HEK293T (cell line): ENCODE results near the gene ATP6V1G2.
"Not testable (repeated sequence)": the region's sequence is repeated elsewhere in the genome, so short reads cannot be mapped to it uniquely, and the experiment has no call there.

ENCODE experiments used
- CTCF ChIA-PET: fragments of 350-600 bp; formaldehyde crosslinking; extraction: SDS; loops from one replicate; lab custom pipeline; 2021; ENCODE audit warnings: antibody characterized with exemption, inconsistent platforms; lab: Yijun Ruan, JAX
- POLR2A ChIA-PET: fragments of 350-600 bp; formaldehyde crosslinking; extraction: SDS; loops from one replicate; lab custom pipeline; 2020; ENCODE audit warnings: antibody characterized with exemption, inconsistent platforms; lab: Yijun Ruan, JAX
- DNase-seq: peaks from one replicate; pipeline ENCODE4 v3.0.0; 2012; ENCODE audit warnings: mixed read lengths; ENCODE audit errors: extremely low spot score
- ARNT ChIP-seq: fragments of 450-650 bp; IDR thresholded peaks from 2 replicates; pipeline ENCODE4 v1.6.1; 2017; ENCODE audit warnings: mild to moderate bottlenecking
- BHLHE40 ChIP-seq: fragments of 450-650 bp; IDR thresholded peaks from 2 replicates; pipeline ENCODE4 v1.6.1; 2016; ENCODE audit warnings: mild to moderate bottlenecking, moderate library complexity, borderline replicate concordance
- CTBP1 ChIP-seq: fragments of 450-650 bp; IDR thresholded peaks from 2 replicates; pipeline ENCODE4 v1.6.1; 2016; ENCODE audit warnings: borderline replicate concordance
- ELF4 ChIP-seq: fragments of 450-650 bp; IDR thresholded peaks from 2 replicates; pipeline ENCODE4 v1.6.1; 2017; ENCODE audit warnings: antibody characterized with exemption
- FOXA1 ChIP-seq: fragments of 450-650 bp; IDR thresholded peaks from 2 replicates; pipeline ENCODE4 v1.6.1; 2016; ENCODE audit warnings: mild to moderate bottlenecking
- FOXK2 ChIP-seq: fragments of 450-650 bp; IDR thresholded peaks from 2 replicates; pipeline ENCODE4 v1.6.1; 2016; ENCODE audit warnings: mild to moderate bottlenecking
- FOXM1 ChIP-seq: fragments of 450-650 bp; IDR thresholded peaks from 2 replicates; pipeline ENCODE4 v1.6.1; 2017; ENCODE audit warnings: mild to moderate bottlenecking, borderline replicate concordance
- HDGF ChIP-seq: fragments of 450-650 bp; IDR thresholded peaks from 2 replicates; pipeline ENCODE4 v1.6.1; 2017; ENCODE audit warnings: antibody characterized with exemption, borderline replicate concordance
- L3MBTL2 ChIP-seq: fragments of 450-650 bp; conservative IDR thresholded peaks from 2 replicates; pipeline ENCODE4 v1.6.1; 2016; ENCODE audit warnings: mild to moderate bottlenecking
- LEF1 ChIP-seq: fragments of 450-650 bp; IDR thresholded peaks from 2 replicates; pipeline ENCODE4 v1.6.1; 2017; ENCODE audit warnings: mild to moderate bottlenecking, borderline replicate concordance
- NFRKB ChIP-seq: fragments of 450-650 bp; IDR thresholded peaks from 2 replicates; pipeline ENCODE4 v1.6.1; 2016; ENCODE audit warnings: mild to moderate bottlenecking, moderate library complexity
- SP1 ChIP-seq: fragments of 450-650 bp; IDR thresholded peaks from 2 replicates; pipeline ENCODE4 v1.6.1; 2017
- SUZ12 ChIP-seq: fragments of 450-650 bp; IDR thresholded peaks from 2 replicates; pipeline ENCODE4 v1.6.1; 2016; ENCODE audit warnings: mild to moderate bottlenecking
- TARDBP ChIP-seq: fragments of 450-650 bp; IDR thresholded peaks from 2 replicates; pipeline ENCODE4 v1.6.1; 2016
- ZNF384 ChIP-seq: fragments of 450-650 bp; IDR thresholded peaks from 2 replicates; pipeline ENCODE4 v1.6.1; 2016
- TF ChIP-seq, protein P1 (sequence below): fragments of 450-650 bp; IDR thresholded peaks from 2 replicates; pipeline ENCODE4 v1.6.1; 2016

ATP6V1G2 gene

DNA sequence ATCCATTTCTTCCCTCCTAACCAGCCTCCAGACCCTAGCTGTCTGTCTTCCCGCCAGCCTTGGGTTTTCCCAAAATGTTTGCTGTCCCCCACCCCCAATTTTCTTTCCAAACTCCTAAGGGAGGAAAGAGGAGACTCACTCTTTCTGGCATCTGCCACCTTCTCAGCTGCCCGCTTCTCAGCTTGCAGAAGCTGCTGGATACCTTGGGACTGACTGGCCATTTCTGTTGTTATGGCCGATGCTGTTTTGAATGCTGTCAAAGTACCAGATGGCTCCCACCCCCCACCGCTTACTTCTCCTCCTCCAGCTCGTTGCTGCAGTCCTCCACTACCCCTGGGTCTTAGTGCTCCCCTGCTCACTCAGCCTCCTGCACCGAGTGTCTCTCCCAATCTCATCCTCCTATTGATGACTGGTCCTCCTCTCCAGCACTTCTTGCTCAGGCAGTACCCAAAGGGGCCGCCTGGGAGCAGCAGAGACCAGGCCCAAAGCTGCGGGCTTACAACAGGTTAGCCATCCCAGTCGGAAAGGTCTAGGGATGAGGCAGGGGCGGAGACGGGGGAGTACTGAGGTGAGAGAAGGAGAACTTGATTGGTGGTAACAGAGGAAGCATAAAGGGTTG is at the start of gene ATP6V1G2:
TSS of gene ATP6V1G2 (minus strand) at position 270 of the 619 bp plus-strand sequence. CDS start at position 221, 49 bp downstream.
- DNase-seq, result peak; percentile 79
- TF ChIP-seq SP1 (no peak), ELF4 (0 out of 2 replicates have a peak, but pooled peaks have one; percentile 17), SUZ12 (no peak), CTBP1 (peak; percentile 88)
- TF ChIP-seq, protein P1, sequence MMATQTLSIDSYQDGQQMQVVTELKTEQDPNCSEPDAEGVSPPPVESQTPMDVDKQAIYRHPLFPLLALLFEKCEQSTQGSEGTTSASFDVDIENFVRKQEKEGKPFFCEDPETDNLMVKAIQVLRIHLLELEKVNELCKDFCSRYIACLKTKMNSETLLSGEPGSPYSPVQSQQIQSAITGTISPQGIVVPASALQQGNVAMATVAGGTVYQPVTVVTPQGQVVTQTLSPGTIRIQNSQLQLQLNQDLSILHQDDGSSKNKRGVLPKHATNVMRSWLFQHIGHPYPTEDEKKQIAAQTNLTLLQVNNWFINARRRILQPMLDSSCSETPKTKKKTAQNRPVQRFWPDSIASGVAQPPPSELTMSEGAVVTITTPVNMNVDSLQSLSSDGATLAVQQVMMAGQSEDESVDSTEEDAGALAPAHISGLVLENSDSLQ, result 0 out of 2 replicates have a peak, but pooled peaks have one; percentile 8
- ChIA-PET POLR2A (interaction anchor here (0.9 to 8.1 kb wide), 11 partner anchors 17 to 261 kb away, joined by 3 to 91 read pairs (median 5); partner anchors contain the start of genes C6orf47, LSM2, MCCD1 and MSH5), CTCF (interaction anchor here (0.6 to 3.7 kb wide), 7 partner anchors 15 to 105 kb away, joined by 3 to 61 read pairs (median 4); no protein-coding TSS in a partner anchor)

DNA sequence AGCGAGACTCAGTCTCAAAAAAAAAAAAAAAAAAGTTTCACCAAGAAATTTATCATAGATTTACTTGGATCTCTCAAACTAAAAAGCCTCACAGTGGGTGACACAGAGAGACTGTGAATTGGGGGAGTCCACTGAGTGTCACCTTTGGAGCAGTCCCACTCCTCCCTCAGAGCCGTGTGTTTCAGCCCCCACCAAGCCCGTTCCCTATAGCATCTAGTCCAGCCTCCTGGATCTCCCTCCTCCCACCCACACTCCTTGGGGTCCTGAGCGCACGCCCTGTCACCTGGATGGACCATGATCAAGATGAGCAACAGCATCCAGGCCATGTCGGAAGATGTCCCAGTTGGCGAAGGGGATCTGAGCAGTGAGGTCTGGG is 46.0 kb upstream of the ATP6V1G2 start:
- DNase-seq, result no peak
- CTCF ChIA-PET, result interaction anchor here (0.6 to 7.6 kb wide), 4 partner anchors 12 to 41 kb away, joined by 3 to 149 read pairs (median 4); partner anchors contain the start of genes LST1, LTB and TNF

DNA sequence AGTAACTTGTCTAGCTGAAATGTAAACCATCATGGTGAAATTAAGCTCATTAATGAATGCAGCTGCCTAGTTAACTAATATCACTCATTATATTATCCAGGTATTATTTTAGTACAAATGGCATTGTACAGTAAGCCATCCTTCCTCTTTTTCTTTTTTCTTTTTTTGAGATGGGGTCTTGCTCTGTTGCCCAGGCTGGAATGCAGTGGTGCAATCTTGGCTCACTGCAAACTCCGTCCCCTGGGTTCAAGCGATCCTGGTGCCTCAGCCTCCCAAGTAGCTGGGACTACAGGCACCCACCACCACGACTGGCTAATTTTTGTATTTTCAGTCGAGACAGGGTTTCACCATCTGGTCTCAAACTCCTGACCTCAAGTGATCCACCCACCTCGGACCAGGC is 44.3 kb upstream of the ATP6V1G2 start:
- CTCF ChIA-PET, result interaction anchor here (0.9 kb wide), 1 partner anchor 9 kb away, joined by 3 read pairs; no protein-coding TSS in a partner anchor
- POLR2A ChIA-PET, result not testable (repeated sequence)

More for the DNA sequence above, 46.0 kb upstream of the ATP6V1G2 start:
- TF ChIP-seq L3MBTL2, result no peak
- no peak for TF ChIP-seq SUZ12
- TF ChIP-seq CTBP1, result no peak
- TF ChIP-seq LEF1, result no peak
- TF ChIP-seq FOXA1, result no peak
- no peak for TF ChIP-seq ARNT
- no peak for TF ChIP-seq BHLHE40
- no peak for TF ChIP-seq FOXM1
- TF ChIP-seq, protein P1, result no peak
- TF ChIP-seq SP1, result no peak
- no peak for TF ChIP-seq ZNF384
- no peak for TF ChIP-seq ELF4
- no peak for TF ChIP-seq NFRKB
- TF ChIP-seq TARDBP, result no peak
- TF ChIP-seq HDGF, result no peak
- TF ChIP-seq FOXK2, result no peak
- POLR2A ChIA-PET, result interaction anchor here (1.0 kb wide), 3 partner anchors 12 to 191 kb away, joined by 3 read pairs; no protein-coding TSS in a partner anchor

DNA sequence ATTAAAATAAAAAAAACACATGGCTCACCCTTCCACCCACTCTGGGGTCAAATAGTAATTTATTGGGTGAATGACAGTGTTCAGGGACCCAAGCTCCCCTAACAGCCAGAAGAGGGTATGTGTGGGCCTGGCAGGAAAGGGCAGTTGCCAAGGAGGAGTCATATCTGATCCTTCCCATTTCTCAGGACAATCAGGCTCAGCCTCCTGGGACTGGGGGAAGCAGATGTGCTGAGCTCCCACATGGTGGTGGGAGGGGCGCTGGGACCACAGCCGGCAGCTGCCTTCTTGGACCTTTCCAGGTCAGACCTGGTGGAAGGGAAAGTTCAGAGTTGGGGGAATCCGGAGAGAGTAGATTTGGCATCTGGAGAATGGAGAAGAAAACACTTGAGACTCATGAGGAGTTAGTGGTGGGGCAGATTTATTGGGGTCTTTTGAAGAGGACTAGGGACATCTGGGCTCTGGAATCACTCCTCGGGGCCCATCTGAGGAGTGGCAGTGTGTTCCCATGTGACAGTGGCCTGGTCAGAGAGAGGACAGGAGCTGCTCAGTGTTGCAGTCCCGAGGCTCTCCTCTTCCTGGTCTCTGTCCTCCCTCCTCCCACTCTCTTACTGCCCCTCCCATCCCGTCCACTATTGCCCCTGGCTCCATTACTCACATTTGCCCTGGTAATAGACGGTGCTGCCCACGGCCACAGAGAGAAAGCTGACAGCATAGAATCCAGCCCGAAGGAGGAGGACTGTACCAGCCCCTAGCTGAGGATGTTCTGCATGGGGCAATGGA is 42.7 kb upstream of the ATP6V1G2 start:
- ChIA-PET POLR2A (interaction anchor here (0.6 kb wide), 1 partner anchor 13 kb away, joined by 3 read pairs; no protein-coding TSS in a partner anchor), CTCF (interaction anchor here (0.7 to 1.4 kb wide), 3 partner anchors 9 to 60 kb away, joined by 3 to 6 read pairs (median 3); no protein-coding TSS in a partner anchor)
- no peak for TF ChIP-seq HDGF
- no peak for TF ChIP-seq L3MBTL2
- no peak for TF ChIP-seq ARNT
- TF ChIP-seq TARDBP, result no peak
- no peak for TF ChIP-seq FOXM1
- TF ChIP-seq CTBP1, result no peak
- TF ChIP-seq FOXA1, result no peak
- TF ChIP-seq NFRKB, result no peak
- TF ChIP-seq, protein P1, result no peak
- no peak for TF ChIP-seq SP1
- DNase-seq, result no peak

More for the DNA sequence above, 44.3 kb upstream of the ATP6V1G2 start:
- not testable (repeated sequence) for DNase-seq

DNA sequence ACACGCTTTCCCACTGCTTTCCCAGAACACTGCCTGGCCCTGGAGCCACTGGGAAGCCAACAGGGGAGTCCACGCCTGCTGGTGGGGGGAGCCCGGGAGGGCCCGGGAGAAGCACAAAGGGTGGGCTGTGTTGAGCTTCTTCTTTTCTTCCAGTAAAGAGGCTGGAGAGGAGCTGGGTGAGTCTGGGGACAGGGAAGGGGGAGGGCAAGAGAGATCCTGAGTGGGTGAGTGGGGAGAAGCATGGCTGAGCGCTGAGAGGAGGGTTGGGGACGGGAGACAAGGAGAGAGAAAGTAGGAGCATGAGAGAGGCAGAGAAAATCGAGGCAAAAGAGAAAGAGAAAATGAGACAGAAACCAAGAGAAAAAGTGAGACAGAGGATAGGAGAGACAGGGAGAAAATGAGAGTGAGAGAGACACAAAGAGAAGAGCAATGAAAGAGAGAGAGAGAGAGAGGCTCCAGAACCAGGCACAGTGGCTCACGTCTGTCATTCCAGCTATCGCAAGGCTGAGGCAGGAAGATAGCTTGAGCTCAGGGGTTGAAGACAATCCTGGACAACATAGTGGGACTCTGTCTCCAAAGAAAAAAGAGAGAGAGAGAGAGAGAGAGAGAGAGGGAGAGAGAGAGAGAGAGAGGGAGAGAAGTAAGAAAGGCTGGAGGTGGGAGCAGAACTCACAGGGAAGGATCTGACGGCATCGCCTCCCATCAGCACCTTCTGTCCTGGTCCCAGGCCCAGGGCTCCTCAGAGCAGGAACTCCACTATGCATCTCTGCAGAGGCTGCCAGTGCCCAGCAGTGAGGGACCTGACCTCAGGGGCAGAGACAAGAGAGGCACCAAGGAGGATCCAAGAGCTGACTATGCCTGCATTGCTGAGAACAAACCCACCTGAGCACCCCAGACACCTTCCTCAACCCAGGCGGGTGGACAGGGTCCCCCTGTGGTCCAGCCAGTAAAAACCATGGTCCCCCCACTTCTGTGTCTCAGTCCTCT is 41.7 kb upstream of the ATP6V1G2 start:
- CTCF ChIA-PET, result interaction anchor here (0.7 to 2.2 kb wide), 3 partner anchors 13 to 59 kb away, joined by 3 to 8 read pairs (median 3); partner anchors contain the start of gene TNF

More for the DNA sequence above, 41.7 kb upstream of the ATP6V1G2 start:
- no peak for TF ChIP-seq FOXA1
- no peak for TF ChIP-seq L3MBTL2
- no peak for TF ChIP-seq TARDBP
- no peak for TF ChIP-seq FOXK2
- TF ChIP-seq NFRKB, result no peak
- no peak for TF ChIP-seq LEF1
- no peak for TF ChIP-seq SP1
- POLR2A ChIA-PET, result interaction anchor here (0.6 to 1.0 kb wide), 2 partner anchors 9 to 12 kb away, joined by 3 read pairs; no protein-coding TSS in a partner anchor
- DNase-seq, result no peak
